Mesenchymal stem cell (in vitro differentiated cells and primary cell): ENCODE results near the gene TLR8.

Experiments used
- DNase-seq: peaks from one replicate; pipeline ENCODE4 v3.0.0-alpha.2; 2013
- H2AFZ ChIP-seq: one replicate; pipeline ENCODE4 v1.6.1; 2013; ENCODE audit warnings: low read depth, mild to moderate bottlenecking, control low read depth, inconsistent platforms, low read length, moderate library complexity
- H2AK5ac ChIP-seq: 2 replicates; pipeline ENCODE4 v1.6.1; 2013; ENCODE audit warnings: low read length, moderate library complexity, mild to moderate bottlenecking, inconsistent platforms; ENCODE audit not compliant: severe bottlenecking
- H2BK120ac ChIP-seq: one replicate; pipeline ENCODE4 v1.6.1; 2013; ENCODE audit warnings: low read depth, mild to moderate bottlenecking, inconsistent platforms, low read length, moderate library complexity
- H2BK12ac ChIP-seq, 2 experiments: one replicate each; pipeline ENCODE4 v1.6.1; 2013; ENCODE audit warnings: inconsistent platforms in 2 of 2, low read length in 2 of 2, mild to moderate bottlenecking in 2 of 2, moderate library complexity in 2 of 2, control low read depth in 1 of 2
- H2BK15ac ChIP-seq: one replicate; pipeline ENCODE4 v1.6.1; 2013; ENCODE audit warnings: mild to moderate bottlenecking, low read depth, inconsistent platforms; ENCODE audit not compliant: poor library complexity, severe bottlenecking
- H2BK5ac ChIP-seq: 2 replicates; pipeline ENCODE4 v1.6.1; 2013; ENCODE audit warnings: low read depth, mild to moderate bottlenecking, low read length, control low read depth, inconsistent platforms; ENCODE audit not compliant: poor library complexity, severe bottlenecking
- H3K14ac ChIP-seq, 2 experiments: one replicate each; pipeline ENCODE4 v1.6.1; 2013; ENCODE audit warnings: inconsistent platforms in 2 of 2, low read length in 2 of 2, control low read depth in 1 of 2, mild to moderate bottlenecking in 1 of 2, moderate library complexity in 1 of 2
- H3K18ac ChIP-seq, 2 experiments: one replicate each; pipeline ENCODE4 v1.6.1; 2013; ENCODE audit warnings: inconsistent platforms in 2 of 2, low read length in 2 of 2, control low read depth in 1 of 2, low read depth in 1 of 2, mild to moderate bottlenecking in 1 of 2
- H3K23ac ChIP-seq, 2 experiments: one replicate each; pipeline ENCODE4 v1.6.1; 2013; ENCODE audit warnings: inconsistent platforms in 2 of 2, low read length in 2 of 2, mild to moderate bottlenecking in 2 of 2, moderate library complexity in 2 of 2, control low read depth in 1 of 2
- H3K27ac ChIP-seq: 2 replicates; pipeline ENCODE4 v1.5.1; 2013; ENCODE audit warnings: mild to moderate bottlenecking, moderate library complexity, low read length, control low read depth, inconsistent platforms; ENCODE audit not compliant: poor library complexity, severe bottlenecking
- H3K27me3 ChIP-seq, 2 experiments: 2 replicates each; pipeline versions ENCODE4 v1.6.1 to v1.7.0; 2013; ENCODE audit warnings: low read length in 2 of 2, mild to moderate bottlenecking in 2 of 2, moderate library complexity in 2 of 2, control low read depth in 1 of 2, inconsistent platforms in 1 of 2; ENCODE audit not compliant: control insufficient read depth in 1 of 2, insufficient read depth in 1 of 2
- H3K36me3 ChIP-seq, 2 experiments: 2 replicates each; pipeline versions ENCODE4 v1.6.1 to v1.7.0; 2013; ENCODE audit warnings: low read length in 2 of 2, control low read depth in 1 of 2, inconsistent platforms in 1 of 2, low read depth in 1 of 2, mild to moderate bottlenecking in 1 of 2; ENCODE audit not compliant: insufficient read depth in 2 of 2, control insufficient read depth in 1 of 2
- H3K4ac ChIP-seq, 2 experiments: one replicate each; pipeline ENCODE4 v1.6.1; 2013; ENCODE audit warnings: inconsistent platforms in 2 of 2, low read length in 2 of 2, mild to moderate bottlenecking in 2 of 2, moderate library complexity in 2 of 2, control low read depth in 1 of 2, low read depth in 1 of 2
- H3K4me1 ChIP-seq: 2 replicates; pipeline ENCODE4 v1.6.1; 2013; ENCODE audit warnings: low read depth, low read length, control low read depth; ENCODE audit not compliant: control insufficient read depth, insufficient read depth
- H3K4me2 ChIP-seq: 2 replicates; pipeline ENCODE4 v1.6.1; 2013; ENCODE audit warnings: low read length, mild to moderate bottlenecking, inconsistent platforms; ENCODE audit not compliant: poor library complexity, severe bottlenecking
- H3K4me3 ChIP-seq, 2 experiments: 2 replicates each; pipeline versions ENCODE4 v1.5.1 to v1.7.0; 2013; ENCODE audit warnings: low read length in 2 of 2, mild to moderate bottlenecking in 2 of 2, control low read depth in 1 of 2, low read depth in 1 of 2; ENCODE audit not compliant: insufficient read depth in 1 of 2
- H3K79me1 ChIP-seq: replicated peaks from 2 replicates; pipeline ENCODE4 v1.6.1; 2013; ENCODE audit warnings: mild to moderate bottlenecking, control low read depth, low read length, inconsistent platforms; ENCODE audit not compliant: poor library complexity, severe bottlenecking
- H3K9ac ChIP-seq: 2 replicates; pipeline ENCODE4 v1.7.0; 2013; ENCODE audit warnings: mild to moderate bottlenecking, low read length, moderate library complexity
- H3K9me3 ChIP-seq: 2 replicates; pipeline ENCODE4 v1.7.0; 2013; ENCODE audit warnings: mild to moderate bottlenecking, low read length; ENCODE audit not compliant: control insufficient read depth
- H4K8ac ChIP-seq: one replicate; pipeline ENCODE4 v1.6.1; 2013; ENCODE audit warnings: inconsistent platforms, mild to moderate bottlenecking, low read length, moderate library complexity
- H4K91ac ChIP-seq: one replicate; pipeline ENCODE4 v1.6.1; 2013; ENCODE audit warnings: mild to moderate bottlenecking, low read length, inconsistent platforms
- WGBS: methylation state at CpG from one replicate; pipeline ENCODE4 v1.1.7; 2013; ENCODE audit warnings: mixed read lengths; 5-methylcytosine and 5-hydroxymethylcytosine counted together

Gene TLR8

GRCh38 chrX:12895866-12896265 lies 10.6 kb upstream of the TLR8 start:
- no peak overlapping the region for H3K4ac ChIP-seq
- no peaks in the 10 kb centered on the region for H3K79me1 ChIP-seq
- no peak overlapping the region for H3K4me3 ChIP-seq
- no peak overlapping the region for H3K23ac ChIP-seq
- no peak overlapping the region for H2BK12ac ChIP-seq
- no peak overlapping the region for H4K8ac ChIP-seq
- H3K9ac ChIP-seq, result no peak overlapping the region
- H3K4me2 ChIP-seq, result no peak overlapping the region
- H2BK120ac ChIP-seq, result no peak overlapping the region
- no peak overlapping the region for H3K18ac ChIP-seq
- no peaks in the 10 kb centered on the region for H3K9me3 ChIP-seq
- no peaks in the 10 kb centered on the region for H3K36me3 ChIP-seq
- no peak overlapping the region for H2AK5ac ChIP-seq
- no peak overlapping the region for H3K27ac ChIP-seq
- DNase-seq, result no peak
- H3K4me1 ChIP-seq, result no peaks in the 10 kb centered on the region
- H2BK5ac ChIP-seq, result no peak overlapping the region
- peaks cover 0 to 26% of the 10 kb centered on the region in 2 experiments for H3K27me3 ChIP-seq
- H3K14ac ChIP-seq, result no peak overlapping the region
- H4K91ac ChIP-seq, result no peak overlapping the region
- H2BK15ac ChIP-seq, result no peak overlapping the region
- WGBS, result 33% methylated on average over 1 of the region's 2 CpGs
- no peak overlapping the region for H2AFZ ChIP-seq

GRCh38 chrX:12896935-12897334 lies 9.5 kb upstream of the TLR8 start:
- no peaks in the 10 kb centered on the region for H3K9me3 ChIP-seq
- no peaks in the 10 kb centered on the region for H3K36me3 ChIP-seq
- WGBS, result 100% methylated on average over 2 of the region's 4 CpGs
- no peak overlapping the region for H3K14ac ChIP-seq
- no peaks in the 10 kb centered on the region for H3K79me1 ChIP-seq
- no peak overlapping the region for H2BK12ac ChIP-seq
- no peak overlapping the region for H2BK120ac ChIP-seq
- no peak overlapping the region for H3K4me2 ChIP-seq
- H3K4ac ChIP-seq, result no peak overlapping the region
- H4K8ac ChIP-seq, result no peak overlapping the region
- no peak overlapping the region for H3K9ac ChIP-seq
- DNase-seq, result no peak
- no peak overlapping the region for H3K18ac ChIP-seq
- H2BK5ac ChIP-seq, result no peak overlapping the region
- H3K23ac ChIP-seq, result no peak overlapping the region
- no peak overlapping the region for H4K91ac ChIP-seq
- no peaks in the 10 kb centered on the region for H3K4me1 ChIP-seq
- peaks cover 0 to 30% of the 10 kb centered on the region in 2 experiments for H3K27me3 ChIP-seq
- H3K27ac ChIP-seq, result no peak overlapping the region
- no peak overlapping the region for H2BK15ac ChIP-seq
- H3K4me3 ChIP-seq, result no peak overlapping the region
- H2AK5ac ChIP-seq, result no peak overlapping the region
- H2AFZ ChIP-seq, result no peak overlapping the region

- H2BK12ac ChIP-seq, result no peak overlapping the region
- H3K4me3 ChIP-seq, result no peak overlapping the region
- H3K23ac ChIP-seq, result no peak overlapping the region
- H3K18ac ChIP-seq, result no peak overlapping the region
- no peak overlapping the region for H4K91ac ChIP-seq
- H3K79me1 ChIP-seq, result no peaks in the 10 kb centered on the region
- no peak overlapping the region for H2BK5ac ChIP-seq
- H2AFZ ChIP-seq, result no peak overlapping the region
- WGBS, result 84% methylated on average over 4 of the region's 5 CpGs
- no peaks in the 10 kb centered on the region for H3K36me3 ChIP-seq
- H2AK5ac ChIP-seq, result no peak overlapping the region
- no peak overlapping the region for H2BK120ac ChIP-seq
- no peaks in the 10 kb centered on the region for H3K9me3 ChIP-seq
- no peak overlapping the region for H3K9ac ChIP-seq
- no peak overlapping the region for H3K14ac ChIP-seq
- DNase-seq, result no peak
- H3K4ac ChIP-seq, result no peak overlapping the region
- H3K4me2 ChIP-seq, result no peak overlapping the region
- H3K27ac ChIP-seq, result no peak overlapping the region
- no peaks in the 10 kb centered on the region for H3K4me1 ChIP-seq
- peaks cover 0 to 41% of the 10 kb centered on the region in 2 experiments for H3K27me3 ChIP-seq
- H2BK15ac ChIP-seq, result no peak overlapping the region
- no peak overlapping the region for H4K8ac ChIP-seq
Observed at GRCh38 chrX:12898073-12898472, 8.3 kb upstream of the TLR8 start.

- no peak for DNase-seq
- 74% methylated on average over 6 of the region's 7 CpGs for WGBS
- no peak overlapping the region for H2BK5ac ChIP-seq
- H3K4me3 ChIP-seq, result no peak overlapping the region
- no peak overlapping the region for H4K91ac ChIP-seq
- H3K27ac ChIP-seq, result no peak overlapping the region
- H3K9ac ChIP-seq, result no peak overlapping the region
- H3K36me3 ChIP-seq, result no peaks in the 10 kb centered on the region
- no peaks in the 10 kb centered on the region for H3K4me1 ChIP-seq
- no peak overlapping the region for H2BK12ac ChIP-seq
- H3K14ac ChIP-seq, result no peak overlapping the region
- no peak overlapping the region for H4K8ac ChIP-seq
- no peaks in the 10 kb centered on the region for H3K9me3 ChIP-seq
- peaks cover 0 to 38% of the 10 kb centered on the region in 2 experiments for H3K27me3 ChIP-seq
- H3K18ac ChIP-seq, result no peak overlapping the region
- no peak overlapping the region for H2AFZ ChIP-seq
- no peak overlapping the region for H3K23ac ChIP-seq
- H2AK5ac ChIP-seq, result no peak overlapping the region
- no peak overlapping the region for H3K4me2 ChIP-seq
- no peak overlapping the region for H2BK15ac ChIP-seq
- H3K79me1 ChIP-seq, result no peaks in the 10 kb centered on the region
- H3K4ac ChIP-seq, result no peak overlapping the region
- H2BK120ac ChIP-seq, result no peak overlapping the region
Observed at GRCh38 chrX:12899506-12899905, 6.9 kb upstream of the TLR8 start.
